Measurements from ENCODE around the gene MDM4. TPM values are rescaled to one million over a fixed set of nuclear protein-coding genes. Genes with fewer than 3 reads are reported as not detected.
"Not testable (repeated sequence)": the region's sequence is repeated elsewhere in the genome, so short reads cannot be mapped to it uniquely, and the experiment has no call there.

Gene MDM4
- total and polyA plus RNA-seq, 2 donors (not counting 3 experiments of a cell fraction or from before 2014, with no cell fraction given): 11.7 to 67.0 TPM

GRCh38 chr1:204558467-204558866 is 42.3 kb downstream of the MDM4 start:
- Histone ChIP-seq H3K9me1 (replicated peaks; ENCODE audit: control insufficient read depth, extremely low read depth, insufficient read depth, low read length) (no peaks in the 10 kb centered on the region), H2AFZ (ENCODE audit: low read depth, low read length) (no peak overlapping the region), H3K9ac (replicated peaks; ENCODE audit: extremely low read depth, insufficient read depth, low read length) (no peak overlapping the region), H3K4me3 (replicated peaks in 1 of 3; ENCODE audit: insufficient read depth in 1 of 3, low read depth in 1 of 3, low read length in 3 of 3) (no peak overlapping the region), H3K36me3 (ENCODE audit: control insufficient read depth in 2 of 2, extremely low read depth in 1 of 2, insufficient read depth in 2 of 2, low read length in 2 of 2) (no peaks in the 10 kb centered on the region), H4K20me1 (replicated peaks; ENCODE audit: control insufficient read depth, extremely low read depth, insufficient read depth, low read length) (no peaks in the 10 kb centered on the region), H3K9me3 (replicated peaks; ENCODE audit: control insufficient read depth, insufficient read depth, low read length) (no peaks in the 10 kb centered on the region), H3K27me3 (ENCODE audit: control insufficient read depth in 2 of 2, insufficient read depth in 2 of 2, low read length in 2 of 2) (no peaks in the 10 kb centered on the region), H3K4me2 (ENCODE audit: insufficient read depth, low read length) (no peak overlapping the region), H3K4me1 (ENCODE audit: control insufficient read depth, extremely low read depth, insufficient read depth, low read length) (no peaks in the 10 kb centered on the region), H3K79me2 (ENCODE audit: control insufficient read depth, insufficient read depth, low read length) (no peaks in the 10 kb centered on the region), H3K27ac (ENCODE audit: insufficient read depth, low read depth, low read length) (no peak overlapping the region)
- no TSS peak for BruUV-seq (replicated peaks)
- intact Hi-C loops (cut with micrococcal nuclease) (no loop called here), dilution Hi-C loops (cut with MboI; ENCODE audit: extremely low pct_ligation_motif_present, low sequenced_read_pairs) (no loop called here)
- TF ChIP-seq POLR2A (IDR thresholded peaks at IDR 0.05; ENCODE audit: low read depth, low read length) (no peak), MAX (IDR thresholded peaks at IDR 0.05; ENCODE audit: insufficient read depth, insufficient read length) (no peak), JUN (IDR thresholded peaks at IDR 0.05; ENCODE audit: borderline replicate concordance, insufficient read depth, insufficient read length, low read depth) (no peak), EZH2 (IDR thresholded peaks at IDR 0.05; ENCODE audit: borderline replicate concordance, low read depth, low read length, severe bottlenecking) (no peak), MYC (IDR thresholded peaks at IDR 0.05; ENCODE audit: low read depth, low read length) (no peak), GATA2 (IDR thresholded peaks at IDR 0.05; ENCODE audit: insufficient read depth, insufficient read length, low read depth, low read length) (no peak), POLR2AphosphoS5 (IDR thresholded peaks at IDR 0.05; ENCODE audit: insufficient read depth, low read depth, low read length) (no peak), CTCF (IDR thresholded peaks at IDR 0.05; ENCODE audit: extremely low read depth in 1 of 2, insufficient read depth in 1 of 2, low read depth in 1 of 2, low read length in 2 of 2) (no peak), FOS (IDR thresholded peaks at IDR 0.05; ENCODE audit: borderline replicate concordance, insufficient read depth, low read length) (no peak)
- FAIRE-seq (no peak), DNase-seq (ENCODE audit: low read depth, low spot score) (no peak)
- CTCF ChIA-PET: interaction anchor here (1.3 kb wide), 1 partner anchor 248 kb away, joined by 4 read pairs; no protein-coding TSS in a partner anchor
- POLR2A ChIA-PET: no interaction called here

GRCh38 chr1:204560002-204560401 is 43.8 kb downstream of the MDM4 start:
- FAIRE-seq; H3K9me1 ChIP-seq (replicated peaks; ENCODE audit: control insufficient read depth, extremely low read depth, insufficient read depth, low read length); H3K4me3 ChIP-seq (replicated peaks in 1 of 3; ENCODE audit: insufficient read depth in 1 of 3, low read depth in 1 of 3, low read length in 3 of 3); H3K27me3 ChIP-seq (ENCODE audit: control insufficient read depth in 2 of 2, insufficient read depth in 2 of 2, low read length in 2 of 2); H3K4me1 ChIP-seq (ENCODE audit: control insufficient read depth, extremely low read depth, insufficient read depth, low read length); H3K79me2 ChIP-seq (ENCODE audit: control insufficient read depth, insufficient read depth, low read length); POLR2A ChIA-PET; H3K9me3 ChIP-seq (replicated peaks; ENCODE audit: control insufficient read depth, insufficient read depth, low read length); H3K9ac ChIP-seq (replicated peaks; ENCODE audit: extremely low read depth, insufficient read depth, low read length); intact Hi-C loops (cut with micrococcal nuclease); H2AFZ ChIP-seq (ENCODE audit: low read depth, low read length); BruUV-seq (replicated peaks); H3K4me2 ChIP-seq (ENCODE audit: insufficient read depth, low read length); H3K27ac ChIP-seq (ENCODE audit: insufficient read depth, low read depth, low read length); DNase-seq (ENCODE audit: low read depth, low spot score); H3K36me3 ChIP-seq (ENCODE audit: control insufficient read depth in 2 of 2, extremely low read depth in 1 of 2, insufficient read depth in 2 of 2, low read length in 2 of 2); dilution Hi-C loops (cut with MboI; ENCODE audit: extremely low pct_ligation_motif_present, low sequenced_read_pairs); H4K20me1 ChIP-seq (replicated peaks; ENCODE audit: control insufficient read depth, extremely low read depth, insufficient read depth, low read length): not testable (repeated sequence)
- CTCF ChIA-PET: interaction anchor here (1.1 to 2.7 kb wide), 3 partner anchors 9 to 247 kb away, joined by 3 to 14 read pairs (median 5); no protein-coding TSS in a partner anchor

All from endothelial cell of umbilical vein (primary cell).